GM12891 (cell line): Measurements from ENCODE around the gene PROSER2.

Experiments used
- POLR2A ChIP-seq: IDR thresholded peaks from 2 replicates; pipeline ENCODE4 v1.6.1; 2011; ENCODE audit warnings: low read depth, low read length, control low read depth
- POLR2AphosphoS5 ChIP-seq: IDR thresholded peaks from 2 replicates; pipeline ENCODE4 v1.6.1; 2011; ENCODE audit warnings: low read depth, low read length, control low read depth
- SPI1 ChIP-seq: IDR thresholded peaks from 2 replicates; pipeline ENCODE4 v1.6.1; 2011; ENCODE audit warnings: low read depth, low read length, control low read depth
- TAF1 ChIP-seq: IDR thresholded peaks from 2 replicates; pipeline ENCODE4 v1.6.1; 2011; ENCODE audit warnings: low read depth, low read length, control low read depth

DNA sequence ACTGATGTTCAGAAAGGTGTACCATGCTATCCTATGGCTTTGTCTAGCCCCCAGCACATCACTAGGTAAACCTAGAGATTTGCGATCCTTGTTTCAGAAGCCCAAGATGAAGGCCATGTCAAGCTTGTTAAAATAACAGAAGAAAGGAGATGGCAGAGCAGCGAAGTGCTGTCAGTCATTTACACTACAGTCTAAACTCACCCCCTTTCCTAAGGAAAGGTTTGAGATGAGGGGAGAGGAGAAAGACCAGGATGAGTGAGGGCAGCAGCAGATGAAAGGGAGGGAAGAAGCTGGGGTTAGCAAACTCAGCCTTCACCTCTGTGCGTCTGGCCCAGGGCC, 74.8 kb downstream of the PROSER2 start:
- TF ChIP-seq POLR2AphosphoS5: no peak
- TF ChIP-seq TAF1: no peak
- TF ChIP-seq POLR2A: no peak
- TF ChIP-seq SPI1: no peak
